Adipocyte (in vitro differentiated cells): Measurements from ENCODE around the gene NOTUM.
"Not testable (repeated sequence)": the region's sequence is repeated elsewhere in the genome, so short reads cannot be mapped to it uniquely, and the experiment has no call there.

Experiments
- DNase-seq: peaks from one replicate; pipeline ENCODE4 v3.0.0-alpha.2; 2015; ENCODE audit warnings: low read depth
- H3K27me3 ChIP-seq: replicated peaks from 2 replicates; pipeline ENCODE4 v1.7.0; 2013; ENCODE audit warnings: mild to moderate bottlenecking, low read length, moderate library complexity; ENCODE audit not compliant: control insufficient read depth, insufficient read depth
- H3K36me3 ChIP-seq: 2 replicates; pipeline ENCODE4 v1.7.0; 2013; ENCODE audit warnings: low read length, mild to moderate bottlenecking, moderate library complexity; ENCODE audit not compliant: control insufficient read depth, insufficient read depth, severe bottlenecking
- H3K4me1 ChIP-seq: 2 replicates; pipeline ENCODE4 v1.7.0; 2013; ENCODE audit warnings: mild to moderate bottlenecking, low read length, moderate library complexity; ENCODE audit not compliant: control insufficient read depth, insufficient read depth
- H3K4me3 ChIP-seq: 2 replicates; pipeline ENCODE4 v1.7.0; 2013; ENCODE audit warnings: mild to moderate bottlenecking, low read length, moderate library complexity
- H3K9ac ChIP-seq: 2 replicates; pipeline ENCODE4 v1.7.0; 2013; ENCODE audit warnings: mild to moderate bottlenecking, low read length, moderate library complexity
- H3K9me3 ChIP-seq: 2 replicates; pipeline ENCODE4 v1.7.0; 2013; ENCODE audit warnings: mild to moderate bottlenecking, low read length, moderate library complexity; ENCODE audit not compliant: control insufficient read depth

NOTUM gene

DNA sequence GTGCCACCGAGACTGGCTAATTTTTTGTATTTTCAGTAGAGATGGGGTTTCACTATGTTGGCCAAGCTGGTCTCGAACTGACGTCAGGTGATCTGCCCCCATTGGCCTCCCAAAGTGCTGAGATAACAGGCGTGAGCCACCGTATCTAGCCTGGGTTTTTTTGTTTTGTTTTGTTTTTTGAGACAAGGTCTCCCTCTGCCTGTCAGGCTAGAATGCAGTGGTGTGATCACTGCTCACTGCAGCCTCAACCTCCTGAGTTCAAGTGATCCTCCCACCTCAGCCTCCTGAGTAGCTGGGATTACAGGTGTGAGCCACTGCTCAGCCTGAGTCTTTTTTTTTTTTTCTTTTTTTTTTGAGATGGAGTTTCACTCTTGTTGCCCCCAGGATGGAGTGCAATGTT is 7.5 kb downstream of the NOTUM start:
- H3K27me3 ChIP-seq, result peaks cover 27% of the 10 kb centered on the region
- H3K9ac ChIP-seq, DNase-seq, H3K36me3 ChIP-seq, H3K4me1 ChIP-seq, H3K4me3 ChIP-seq, H3K9me3 ChIP-seq: not testable (repeated sequence)

GRCh38 chr17:81952792-81953228 is 8.2 kb downstream of the NOTUM start:
- Histone ChIP-seq H3K27me3 (peaks cover 21% of the 10 kb centered on the region), H3K9ac (no peak overlapping the region), H3K4me3 (no peak overlapping the region), H3K9me3 (no peaks in the 10 kb centered on the region), H3K36me3 (no peaks in the 10 kb centered on the region), H3K4me1 (no peaks in the 10 kb centered on the region)
- no peak for DNase-seq

- DNase-seq, result no peak
- Histone ChIP-seq H3K27me3 (peaks cover 19% of the 10 kb centered on the region), H3K9ac (no peak overlapping the region), H3K4me1 (no peaks in the 10 kb centered on the region), H3K36me3 (no peaks in the 10 kb centered on the region), H3K4me3 (no peak overlapping the region), H3K9me3 (no peaks in the 10 kb centered on the region)
Observed at GRCh38 chr17:81951785-81952684, 9.0 kb downstream of the NOTUM start.

DNA sequence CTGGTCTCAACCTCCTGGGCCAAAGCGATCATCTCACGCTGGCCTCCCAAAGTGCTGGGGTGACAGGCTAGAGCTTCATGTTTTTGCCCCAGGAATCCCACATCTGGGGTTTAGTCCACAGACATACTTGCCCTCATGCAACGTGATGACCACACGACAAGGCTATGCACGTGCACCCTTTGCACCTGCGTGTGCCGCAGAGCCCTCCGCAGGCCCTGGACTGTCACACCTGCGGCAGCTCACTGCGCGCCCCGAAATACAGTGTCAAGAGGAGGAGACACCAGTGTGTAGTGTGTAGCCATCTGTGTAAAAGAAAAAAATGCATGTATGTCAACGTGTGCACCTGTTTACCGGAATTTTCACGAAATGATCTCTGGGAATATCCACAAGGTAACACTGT is 10.5 kb downstream of the NOTUM start:
- Histone ChIP-seq H3K4me3 (no peak overlapping the region), H3K4me1 (no peaks in the 10 kb centered on the region), H3K36me3 (no peaks in the 10 kb centered on the region), H3K27me3 (peaks cover 13% of the 10 kb centered on the region), H3K9ac (no peak overlapping the region), H3K9me3 (no peaks in the 10 kb centered on the region)
- no peak for DNase-seq

DNA sequence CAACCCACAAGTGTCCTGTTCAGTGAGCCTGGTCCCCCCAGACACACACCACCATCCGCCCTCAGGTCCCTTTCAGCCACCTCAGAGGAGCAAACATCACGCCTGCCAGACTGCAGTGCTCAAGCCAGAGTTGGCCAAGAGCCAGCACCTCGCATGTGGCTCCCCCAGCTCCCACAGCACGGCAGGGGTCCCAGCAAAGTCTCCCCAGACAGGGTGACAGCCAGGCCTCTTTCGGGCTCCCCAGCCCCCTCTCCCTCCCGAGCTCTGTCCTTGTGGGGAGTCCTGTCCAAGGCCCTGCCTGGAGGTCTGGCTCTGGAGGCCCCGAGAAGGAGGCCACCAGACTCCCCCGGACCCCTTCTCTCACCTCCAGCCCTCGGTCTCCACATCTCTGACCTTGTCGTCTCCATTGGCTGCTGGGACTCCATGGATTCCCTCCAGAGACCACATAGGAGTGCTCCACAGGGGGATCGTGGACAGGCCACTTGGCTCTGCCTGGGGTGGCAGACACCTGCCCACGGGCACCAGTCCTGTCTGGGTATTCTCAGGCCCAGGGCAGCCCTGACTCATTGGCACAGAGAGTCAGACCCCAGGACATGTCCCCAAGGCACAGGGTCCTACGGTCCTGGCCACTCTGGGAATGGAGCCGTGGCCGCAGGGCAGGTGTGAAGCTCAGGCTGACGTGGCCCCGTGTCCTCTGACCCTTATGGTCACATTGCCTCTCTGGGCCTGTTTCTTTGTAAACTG is 12.2 kb downstream of the NOTUM start:
- no peak overlapping the region for H3K4me3 ChIP-seq
- peaks cover 18% of the 10 kb centered on the region for H3K27me3 ChIP-seq
- H3K9ac ChIP-seq, result no peak overlapping the region
- H3K36me3 ChIP-seq, result no peaks in the 10 kb centered on the region
- H3K9me3 ChIP-seq, result no peaks in the 10 kb centered on the region
- H3K4me1 ChIP-seq, result no peaks in the 10 kb centered on the region
- DNase-seq, result no peak

- Histone ChIP-seq H3K9me3 (no peaks in the 10 kb centered on the region), H3K9ac (no peak within 1 kb of the TSS), H3K4me1 (no peaks in the 10 kb centered on the region), H3K4me3 (no peak within 1 kb of the TSS), H3K27me3 (peaks cover 14% of the 10 kb centered on the region), H3K36me3 (no peaks in the 10 kb centered on the region)
- DNase-seq, result no peak
Observed at GRCh38 chr17:81947189-81947588, 13.8 kb downstream of the NOTUM start, which contains the start of gene MYADML2. Gene MYADML2 (minus strand): TSS chr17:81947233. CDS start chr17:81941741, 5,492 bp downstream.

- H3K9ac ChIP-seq, result no peak overlapping the region
- no peak overlapping the region for H3K4me3 ChIP-seq
- no peak for DNase-seq
- no peaks in the 10 kb centered on the region for H3K36me3 ChIP-seq
- peaks cover 7% of the 10 kb centered on the region for H3K4me1 ChIP-seq
- peaks cover 19% of the 10 kb centered on the region for H3K27me3 ChIP-seq
- H3K9me3 ChIP-seq, result no peaks in the 10 kb centered on the region
Observed at GRCh38 chr17:81944858-81945257, 16.1 kb downstream of the NOTUM start.

- Histone ChIP-seq H3K9me3 (no peaks in the 10 kb centered on the region), H3K36me3 (no peaks in the 10 kb centered on the region), H3K4me3 (no peak overlapping the region), H3K9ac (no peak overlapping the region), H3K4me1 (peaks cover 11% of the 10 kb centered on the region), H3K27me3 (peaks cover 19% of the 10 kb centered on the region)
- DNase-seq, result no peak
Observed at GRCh38 chr17:81942167-81942553, 18.8 kb downstream of the NOTUM start.

DNA sequence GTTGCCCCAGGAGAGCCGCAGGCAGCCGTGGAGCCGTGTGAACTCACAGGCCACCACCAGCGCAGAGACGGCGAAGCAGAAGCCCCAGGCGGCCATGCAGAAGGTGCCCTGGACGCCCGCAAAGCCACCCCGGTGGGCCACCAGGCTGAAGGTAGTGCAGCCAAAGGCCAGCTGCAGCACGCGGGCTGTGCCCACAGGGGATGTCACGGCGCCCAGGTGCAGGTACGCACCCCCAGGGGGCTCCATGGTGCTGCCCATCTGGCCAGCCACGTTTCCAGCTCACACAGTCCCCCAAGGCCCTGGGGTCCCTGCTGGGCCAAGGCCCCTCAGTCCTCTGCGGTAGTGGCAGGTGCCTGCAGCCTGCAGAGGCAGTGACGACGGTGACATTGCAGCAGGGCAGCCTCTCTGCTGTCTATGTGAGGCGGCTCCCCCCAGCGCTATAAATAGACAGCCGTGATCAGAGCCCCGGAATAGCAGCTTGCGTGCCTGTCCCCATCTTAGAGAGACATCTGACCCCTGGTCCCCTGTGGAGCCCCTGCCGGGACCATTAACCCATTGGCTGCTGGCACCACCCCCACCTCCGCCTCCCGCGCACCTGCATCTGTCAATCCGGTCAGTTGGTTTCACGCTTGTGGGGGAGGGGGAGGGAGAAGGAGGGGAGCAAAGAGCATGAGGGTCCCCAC is 19.4 kb downstream of the NOTUM start:
- Histone ChIP-seq H3K4me3 (no peak overlapping the region), H3K4me1 (peaks cover 14% of the 10 kb centered on the region), H3K27me3 (peaks cover 19% of the 10 kb centered on the region), H3K9ac (no peak overlapping the region), H3K36me3 (no peaks in the 10 kb centered on the region), H3K9me3 (no peaks in the 10 kb centered on the region)
- no peak for DNase-seq

- Histone ChIP-seq H3K4me1 (peaks cover 16% of the 10 kb centered on the region), H3K36me3 (no peaks in the 10 kb centered on the region), H3K27me3 (peaks cover 19% of the 10 kb centered on the region), H3K9ac (no peak overlapping the region), H3K4me3 (no peak overlapping the region), H3K9me3 (no peaks in the 10 kb centered on the region)
- no peak for DNase-seq
Observed at GRCh38 chr17:81940538-81941483, 20.2 kb downstream of the NOTUM start.
